NCI-H748 (cell line): Measurements from ENCODE around the gene SLC45A3.

Source experiments
- DNase-seq: peaks from one replicate; lab custom pipeline; 2025; ENCODE audit not compliant: unreplicated experiment; lab: John Stamatoyannopoulos, UW

SLC45A3 gene

GRCh38 chr1:205701420-205701819 lies 21.1 kb upstream of the SLC45A3 start:
- no peak for DNase-seq

GRCh38 chr1:205700865-205701401 lies 20.6 kb upstream of the SLC45A3 start:
- DNase-seq: no peak

- DNase-seq: no peak
Observed at GRCh38 chr1:205699416-205699815, 19.1 kb upstream of the SLC45A3 start.

- no peak for DNase-seq
Observed at GRCh38 chr1:205698921-205699320, 18.6 kb upstream of the SLC45A3 start.

- DNase-seq: no peak
Observed at GRCh38 chr1:205693421-205693991, 13.2 kb upstream of the SLC45A3 start.

- no peak for DNase-seq
Observed at GRCh38 chr1:205692423-205692822, 12.1 kb upstream of the SLC45A3 start.

GRCh38 chr1:205690122-205690756 lies 9.9 kb upstream of the SLC45A3 start:
- DNase-seq: no peak

- DNase-seq: no peak
Observed at GRCh38 chr1:205689479-205689878, 9.2 kb upstream of the SLC45A3 start.

- no peak for DNase-seq
Observed at GRCh38 chr1:205688171-205689080, 8.1 kb upstream of the SLC45A3 start.

GRCh38 chr1:205687242-205687641 lies 6.9 kb upstream of the SLC45A3 start:
- DNase-seq: no peak

GRCh38 chr1:205681364-205681763 lies 1.1 kb upstream of the SLC45A3 start:
- no peak for DNase-seq

- no peak for DNase-seq
Observed at GRCh38 chr1:205678286-205679111, 1.8 kb downstream of the SLC45A3 start.

- DNase-seq: no peak
Observed at GRCh38 chr1:205677167-205677566, 3.1 kb downstream of the SLC45A3 start.

- no peak for DNase-seq
Observed at GRCh38 chr1:205676597-205676996, 3.7 kb downstream of the SLC45A3 start.

GRCh38 chr1:205676002-205676401 lies 4.3 kb downstream of the SLC45A3 start:
- DNase-seq: no peak

- no peak for DNase-seq
Observed at GRCh38 chr1:205675247-205675646, 5.1 kb downstream of the SLC45A3 start.

- DNase-seq: no peak
Observed at GRCh38 chr1:205672970-205673369, 7.3 kb downstream of the SLC45A3 start.

- DNase-seq: no peak
Observed at GRCh38 chr1:205672395-205672889, 7.9 kb downstream of the SLC45A3 start.

GRCh38 chr1:205670611-205671430 lies 9.5 kb downstream of the SLC45A3 start:
- DNase-seq: no peak

- DNase-seq: no peak
Observed at GRCh38 chr1:205670150-205670446, 10.2 kb downstream of the SLC45A3 start.
